Stimulated activated CD8-positive, alpha-beta memory T cell treated with anti-CD3 and anti-CD28 coated beads, Interleukin-4, amount 100 ng/mL, for 24 hours (primary cell): ENCODE data around the gene ARID4A.
"Not testable (repeated sequence)": the region's sequence is repeated elsewhere in the genome, so short reads cannot be mapped to it uniquely, and the experiment has no call there.

Experiments
- DNase-seq: peaks from one replicate; pipeline ENCODE4 v3.0.0-alpha.2; 2020; ENCODE audit warnings: low read depth

ARID4A gene

GRCh38 chr14:58291646-58292045 lies 6.7 kb upstream of the ARID4A start:
- DNase-seq = no peak

GRCh38 chr14:58292187-58292586 lies 6.2 kb upstream of the ARID4A start:
- DNase-seq = no peak

DNA sequence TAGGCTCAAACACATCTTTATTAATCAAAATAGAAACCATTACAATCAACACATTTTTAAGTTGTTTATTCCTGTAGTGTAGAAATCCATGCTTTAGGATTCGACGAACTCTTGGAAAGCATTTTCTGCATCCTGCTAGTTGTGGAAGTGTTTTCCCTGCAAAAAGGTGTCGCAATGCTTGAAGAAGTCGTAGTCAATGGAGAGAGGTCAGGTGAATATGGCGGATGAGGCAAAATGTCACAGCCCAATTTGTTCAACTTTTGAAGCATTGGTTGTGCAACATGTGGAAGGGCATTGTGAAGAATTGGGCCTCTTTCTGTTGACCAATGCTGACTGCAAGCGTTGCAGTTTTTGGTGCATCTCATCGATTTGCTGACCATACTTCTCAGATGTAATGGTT lies 4.2 kb upstream of the ARID4A start:
- no peak for DNase-seq

GRCh38 chr14:58296726-58297125 lies 1.6 kb upstream of the ARID4A start:
- DNase-seq = no peak

- no peak for DNase-seq
These were observed 968 bp upstream of the ARID4A start for GRCh38 chr14:58297412-58297761.

GRCh38 chr14:58297762-58298476 lies 436 bp upstream of the ARID4A start:
- peak; percentile 97 for DNase-seq

DNA sequence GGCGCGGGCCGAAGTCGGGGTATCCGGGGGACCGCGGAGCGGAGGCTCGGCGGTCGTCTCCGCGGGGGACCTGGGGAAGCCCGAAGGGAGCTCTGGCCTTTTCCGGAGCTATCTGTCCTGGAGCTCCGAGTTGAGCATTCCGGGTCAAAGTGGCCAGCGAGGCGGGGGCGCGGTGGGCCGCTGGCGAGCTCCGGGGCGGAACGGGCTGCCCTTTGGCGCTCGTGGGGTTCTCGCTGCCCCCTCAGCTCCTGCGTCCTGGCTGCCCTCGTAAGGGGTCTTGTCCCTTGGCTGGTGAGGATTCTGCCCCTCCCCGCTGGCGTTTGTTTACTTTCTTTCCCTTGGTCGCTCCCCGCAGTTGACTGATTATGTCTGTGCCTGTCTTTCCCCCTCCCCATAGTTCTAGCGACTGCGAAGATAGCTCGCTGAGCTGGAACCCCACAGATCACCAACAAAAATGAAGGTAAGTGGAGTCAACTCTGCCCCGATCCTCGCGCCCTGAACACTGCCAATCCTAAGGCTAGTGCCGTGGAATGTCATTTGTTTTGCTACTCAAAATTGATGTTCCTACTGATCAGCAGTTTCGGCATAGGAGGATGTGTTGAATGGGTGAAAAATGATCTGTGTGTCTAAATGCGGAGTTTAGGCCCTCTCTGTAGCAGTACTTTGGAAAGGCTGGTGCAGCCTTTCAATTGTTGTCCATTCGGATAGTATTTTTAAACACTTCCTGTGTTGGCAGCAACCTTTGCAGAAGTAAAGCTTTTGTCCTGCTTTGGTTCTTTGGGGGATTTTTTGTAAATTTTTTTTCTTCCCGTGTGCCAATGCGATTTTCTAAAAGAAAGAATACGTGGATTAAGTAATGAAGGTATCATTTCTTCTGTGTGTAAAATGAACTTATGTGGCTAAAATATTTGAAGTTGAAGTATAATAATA lies 1.3 kb downstream of the ARID4A start:
- DNase-seq = no peak

DNA sequence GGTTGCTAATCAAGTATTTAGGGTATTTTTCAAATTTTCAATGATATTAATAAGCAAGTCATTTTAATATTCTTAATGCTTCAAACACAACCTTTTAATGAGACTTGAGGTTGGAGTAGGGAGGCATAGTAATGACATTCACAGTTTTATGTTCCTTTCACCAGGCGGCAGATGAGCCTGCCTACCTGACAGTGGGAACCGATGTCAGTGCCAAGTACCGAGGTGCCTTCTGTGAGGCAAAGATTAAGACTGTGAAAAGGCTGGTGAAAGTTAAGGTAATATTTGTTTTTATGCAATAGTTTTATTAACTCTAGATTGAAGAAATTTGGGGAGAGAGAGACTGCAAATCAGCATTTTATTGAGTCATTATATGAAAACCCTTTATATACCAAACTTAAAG lies 3.1 kb downstream of the ARID4A start:
- DNase-seq = no peak

- DNase-seq = no peak
These were observed 7.4 kb downstream of the ARID4A start for GRCh38 chr14:58305730-58306129.

GRCh38 chr14:58307597-58308316 lies 9.4 kb downstream of the ARID4A start:
- DNase-seq = no peak

DNA sequence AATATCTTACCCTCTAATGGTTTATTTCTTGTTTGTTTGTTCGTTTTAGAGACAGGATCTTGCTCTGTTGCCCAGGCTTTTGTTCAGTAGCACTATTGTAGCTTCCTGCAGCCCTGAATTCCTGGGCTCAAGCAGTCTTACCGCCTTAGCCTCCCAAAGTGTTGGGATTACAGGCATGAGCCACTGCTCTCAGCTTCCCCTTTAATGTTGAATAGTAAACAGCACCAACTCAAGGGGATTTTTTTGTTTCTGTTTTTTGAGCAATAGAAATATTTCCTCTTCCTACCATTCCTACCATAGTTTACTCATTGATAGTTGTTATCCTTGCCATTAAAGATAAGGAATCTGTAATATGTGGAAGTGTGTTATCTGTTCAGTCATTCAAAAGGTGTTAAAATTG lies 10.7 kb downstream of the ARID4A start:
- DNase-seq = no peak

- DNase-seq = no peak
These were observed 15.3 kb downstream of the ARID4A start for GRCh38 chr14:58313699-58314098.

DNA sequence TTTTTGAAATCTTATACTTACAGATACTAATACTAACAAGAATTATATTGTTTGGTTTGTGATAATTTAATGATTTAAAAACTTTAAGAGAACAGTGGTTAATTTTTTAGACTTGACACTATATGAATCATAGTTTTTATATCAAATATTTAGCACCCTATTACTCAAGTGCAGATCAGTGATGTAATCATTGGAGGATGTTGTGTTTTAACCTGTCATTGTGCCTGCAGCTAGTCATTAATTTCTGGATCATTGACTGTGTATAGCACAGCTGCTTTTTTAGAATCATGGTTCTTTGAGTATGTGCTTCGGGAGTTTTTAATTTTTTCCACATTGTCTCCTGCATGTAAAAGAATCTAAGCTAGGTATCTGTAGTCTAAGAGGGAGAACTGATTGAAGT lies 17.3 kb downstream of the ARID4A start:
- DNase-seq = no peak

- DNase-seq = no peak
These were observed 28.7 kb downstream of the ARID4A start for GRCh38 chr14:58327019-58327418.

- DNase-seq = peak; percentile 63
These were observed 32.8 kb downstream of the ARID4A start for GRCh38 chr14:58331111-58331510.

DNA sequence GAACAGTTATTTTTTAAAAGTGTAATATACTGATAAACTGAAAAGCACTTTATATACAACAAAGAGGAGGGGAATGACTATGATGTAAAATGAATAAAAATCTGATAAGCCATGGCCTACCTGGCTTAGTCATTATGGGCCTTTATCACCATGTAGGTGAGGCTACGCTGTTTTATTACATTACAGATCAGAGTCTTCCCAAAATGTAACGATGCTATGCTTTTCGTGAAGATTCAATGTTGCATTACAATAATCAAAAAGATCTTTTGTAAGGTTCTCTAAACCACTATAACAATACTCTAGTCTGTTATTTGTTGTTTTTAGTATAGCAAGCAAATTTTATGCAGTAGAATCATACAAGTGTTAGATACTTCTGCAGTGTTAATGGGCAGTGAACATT lies 34.2 kb downstream of the ARID4A start:
- no peak for DNase-seq

- not testable (repeated sequence) for DNase-seq
These were observed 41.3 kb downstream of the ARID4A start for GRCh38 chr14:58339666-58340065.

DNA sequence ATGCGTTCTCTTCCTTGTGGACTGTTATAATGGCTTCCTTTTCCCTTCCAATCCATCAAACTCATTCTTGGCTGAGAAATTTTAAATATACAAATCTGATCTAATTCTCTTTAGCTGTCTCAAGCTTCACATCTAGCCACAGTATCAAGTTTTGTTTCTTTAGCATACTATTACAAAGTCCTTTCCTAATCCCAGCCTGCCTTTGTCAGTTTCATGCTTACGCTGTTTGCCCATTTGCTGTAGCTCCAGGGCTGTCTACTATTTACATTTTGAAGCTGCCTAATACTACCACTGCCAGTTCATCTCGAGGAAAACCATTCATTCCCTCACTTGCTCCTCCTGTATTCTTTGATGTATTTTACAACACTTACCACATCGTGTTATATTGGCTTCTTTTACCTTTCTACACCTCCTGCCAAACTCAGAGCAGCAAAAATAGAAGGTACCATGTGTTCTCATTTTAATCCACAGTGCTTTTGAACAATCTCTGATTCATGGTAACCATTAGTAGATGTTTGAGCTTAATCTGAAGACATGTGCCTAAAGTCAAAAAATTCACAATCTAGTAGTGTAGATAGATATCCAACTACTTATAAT lies 42.9 kb downstream of the ARID4A start:
- no peak for DNase-seq

GRCh38 chr14:58343535-58343934 lies 45.2 kb downstream of the ARID4A start:
- DNase-seq = not testable (repeated sequence)

DNA sequence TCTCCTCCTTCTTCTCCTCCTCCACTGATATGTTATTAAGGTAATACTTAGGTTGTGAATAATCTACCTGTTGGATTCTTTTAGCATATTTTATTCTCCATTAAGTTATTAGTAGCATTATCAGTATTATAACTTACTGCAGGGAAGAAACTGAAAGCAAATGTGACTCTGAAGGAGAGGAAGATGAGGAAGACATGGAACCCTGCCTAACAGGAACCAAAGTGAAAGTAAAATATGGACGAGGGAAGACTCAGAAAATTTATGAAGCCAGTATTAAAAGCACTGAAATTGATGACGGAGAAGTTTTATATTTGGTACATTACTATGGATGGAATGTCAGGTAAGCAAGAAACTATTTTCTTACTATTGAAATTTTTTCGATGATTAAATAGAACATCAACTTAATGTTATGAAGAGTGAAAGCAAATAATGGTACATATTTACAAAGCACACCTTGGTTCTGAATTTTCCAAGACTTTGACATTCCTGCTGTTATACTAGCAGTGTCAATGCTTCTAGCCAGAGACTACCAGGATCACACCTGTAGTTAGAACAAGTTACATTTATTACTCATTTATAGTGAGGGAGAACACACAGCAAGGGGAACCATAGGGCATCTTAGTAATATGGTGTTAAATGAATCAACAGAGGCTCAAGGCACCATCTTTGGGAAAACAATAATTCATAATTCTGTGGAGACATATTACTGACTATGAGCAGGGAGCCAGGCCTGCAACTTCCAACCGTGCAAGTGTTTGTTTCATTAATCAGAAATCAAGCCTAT lies 55.4 kb downstream of the ARID4A start:
- no peak for DNase-seq

DNA sequence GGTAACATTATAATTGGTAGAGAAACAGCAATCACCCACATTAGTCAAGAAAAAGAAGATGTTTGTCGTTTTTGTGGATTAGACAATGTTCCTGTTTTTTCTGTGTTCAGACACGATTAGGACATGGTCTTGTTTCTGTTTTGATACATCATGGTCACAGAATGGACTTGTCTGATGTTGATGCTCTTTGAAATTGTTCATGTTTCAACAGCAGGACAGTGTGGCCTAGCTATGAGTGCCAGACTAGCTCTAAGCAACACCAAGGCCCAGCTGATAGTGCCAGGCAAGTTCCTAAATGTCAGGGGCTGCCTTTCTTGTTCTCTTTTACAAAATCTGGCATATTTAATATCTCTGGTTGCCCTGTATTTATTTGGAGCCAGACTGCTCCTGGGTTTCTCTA lies 56.5 kb downstream of the ARID4A start:
- DNase-seq = no peak

- DNase-seq = no peak
These were observed 57.9 kb downstream of the ARID4A start for GRCh38 chr14:58356268-58356667.
